WERI-Rb-1 (cell line): ENCODE data around the gene B4GALT2.

Source experiments
- DNase-seq: peaks from one replicate; pipeline ENCODE4 v3.0.0-alpha.2; 2020
- H3K27ac ChIP-seq: fragments of 250-450 bp; sonication (Bioruptor Pico); 2 replicates; pipeline ENCODE4 v1.5.1; 2020; ENCODE audit warnings: mild to moderate bottlenecking, moderate library complexity
- H3K27me3 ChIP-seq: fragments of 250-450 bp; sonication (Bioruptor Pico); 2 replicates; pipeline ENCODE4 v1.5.1; 2021; ENCODE audit warnings: mild to moderate bottlenecking, low read depth, moderate library complexity; ENCODE audit not compliant: insufficient read depth, severe bottlenecking
- H3K36me3 ChIP-seq: fragments of 250-450 bp; sonication (Bioruptor Pico); 2 replicates; pipeline ENCODE4 v1.5.1; 2020; ENCODE audit warnings: mild to moderate bottlenecking, moderate library complexity
- H3K4me3 ChIP-seq: 2 replicates; pipeline ENCODE4 v1.5.1; 2011; ENCODE audit warnings: low read depth, mild to moderate bottlenecking, control low read depth, low read length
- H3K9me3 ChIP-seq: fragments of 250-450 bp; sonication (Bioruptor Pico); 2 replicates; pipeline ENCODE4 v1.5.1; 2021; ENCODE audit warnings: mild to moderate bottlenecking, moderate library complexity; ENCODE audit not compliant: severe bottlenecking
- CTCF ChIP-seq: IDR thresholded peaks from 2 replicates; pipeline ENCODE4 v1.5.1; 2011; ENCODE audit warnings: low read depth, mild to moderate bottlenecking, control low read depth, inconsistent platforms, low read length

B4GALT2 gene

GRCh38 chr1:43937179-43937865 lies 41.7 kb upstream of the B4GALT2 start:
- Histone ChIP-seq H3K27ac (no peak overlapping the region), H3K27me3 (no peaks in the 10 kb centered on the region), H3K36me3 (no peaks in the 10 kb centered on the region), H3K9me3 (no peaks in the 10 kb centered on the region), H3K4me3 (no peak overlapping the region)
- DNase-seq, result no peak
- no peak for TF ChIP-seq CTCF

DNA sequence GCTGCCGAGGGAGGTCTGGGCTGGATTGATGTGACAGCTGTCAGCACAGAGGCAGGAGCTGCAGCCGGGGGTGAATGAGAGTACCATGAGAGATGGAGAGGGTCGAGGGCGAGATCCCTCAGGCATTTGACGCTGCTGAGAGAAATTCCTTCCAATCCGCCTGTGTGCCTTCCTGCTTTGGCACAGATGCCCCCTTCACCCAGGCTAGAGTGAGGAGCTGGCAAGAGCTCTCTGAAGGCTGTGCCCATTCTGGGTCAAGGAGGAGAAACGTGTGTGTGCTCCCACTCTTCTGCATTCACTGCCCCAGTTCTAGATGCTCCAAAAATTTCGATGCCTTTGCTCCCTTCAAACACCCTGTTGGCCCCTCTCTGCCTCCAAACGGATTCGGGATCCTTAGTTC lies 40.6 kb upstream of the B4GALT2 start:
- no peaks in the 10 kb centered on the region for H3K27me3 ChIP-seq
- H3K36me3 ChIP-seq, result no peaks in the 10 kb centered on the region
- H3K27ac ChIP-seq, result no peak overlapping the region
- H3K4me3 ChIP-seq, result no peak overlapping the region
- no peak for DNase-seq
- no peak for TF ChIP-seq CTCF
- H3K9me3 ChIP-seq, result no peaks in the 10 kb centered on the region

- no peak for TF ChIP-seq CTCF
Observed at GRCh38 chr1:43938892-43939587, 40.0 kb upstream of the B4GALT2 start.

GRCh38 chr1:43942411-43942810 lies 36.6 kb upstream of the B4GALT2 start:
- Histone ChIP-seq H3K36me3 (no peaks in the 10 kb centered on the region), H3K27ac (no peak overlapping the region), H3K9me3 (no peaks in the 10 kb centered on the region), H3K4me3 (no peak overlapping the region), H3K27me3 (no peaks in the 10 kb centered on the region)
- no peak for TF ChIP-seq CTCF
- no peak for DNase-seq

More at GRCh38 chr1:43938892-43939587, 40.0 kb upstream of the B4GALT2 start:
- Histone ChIP-seq H3K27me3 (no peaks in the 10 kb centered on the region), H3K27ac (no peak overlapping the region), H3K4me3 (no peak overlapping the region), H3K36me3 (no peaks in the 10 kb centered on the region), H3K9me3 (no peaks in the 10 kb centered on the region)
- no peak for DNase-seq

- Histone ChIP-seq H3K9me3 (no peaks in the 10 kb centered on the region), H3K27ac (no peak overlapping the region), H3K4me3 (no peak overlapping the region), H3K36me3 (peaks cover 4% of the 10 kb centered on the region), H3K27me3 (no peaks in the 10 kb centered on the region)
- DNase-seq, result no peak
- TF ChIP-seq CTCF, result no peak
Observed at GRCh38 chr1:43944860-43945259, 34.1 kb upstream of the B4GALT2 start.
